Lower lobe of right lung (tissue), 2 donors: Measurements from ENCODE around the gene CTSW. TPM values are rescaled to one million over a fixed set of nuclear protein-coding genes. Genes with fewer than 3 reads are reported as not detected.

ENCODE experiments used
- ATAC-seq, 2 donors: fragments of 200-7000 bp; cut with Tn5 transposase; one replicate each; pipeline ENCODE4 v1.9.1; 2020 to 2022; ENCODE audit warnings: mild to moderate bottlenecking in 2 of 2, moderate library complexity in 2 of 2
- DNase-seq: peaks from one replicate; pipeline ENCODE4 v3.0.0-alpha.2; 2020
- H3K27ac ChIP-seq: fragments of 200-600 bp; one replicate; pipeline ENCODE4 v1.8.0; 2022
- H3K27me3 ChIP-seq: fragments of 200-600 bp; one replicate; pipeline ENCODE4 v1.8.0; 2022; ENCODE audit warnings: low read depth
- H3K36me3 ChIP-seq: fragments of 200-600 bp; one replicate; pipeline ENCODE4 v1.8.0; 2022; ENCODE audit warnings: mild to moderate bottlenecking
- H3K4me1 ChIP-seq: fragments of 200-600 bp; one replicate; pipeline ENCODE4 v1.8.0; 2022
- H3K4me3 ChIP-seq: fragments of 200-600 bp; one replicate; pipeline ENCODE4 v1.8.0; 2022; ENCODE audit warnings: mild to moderate bottlenecking
- H3K9me3 ChIP-seq: fragments of 200-600 bp; one replicate; pipeline ENCODE4 v1.8.0; 2022
- CTCF ChIP-seq: fragments of 200-600 bp; IDR thresholded peaks from one replicate; pipeline ENCODE4 v1.8.0; 2022; ENCODE audit warnings: antibody characterized with exemption, mild to moderate bottlenecking
- intact Hi-C: fragments of 100-400 bp; cut with DNase I; formaldehyde crosslinking; loops from one replicate; pipeline ENCODE4 v1.11.0; 2022
- total RNA-seq: library from RNA; stranded (reverse); fragmentation: NEBNext Ultra II Directional; extraction: Animal tissue kit (Norgen Biotek cat#: 25700); gene quantifications from one replicate; pipeline ENCODE4 v1.2.1, GENCODE V29; 2021
- donor health status: DM: no; HTN: yes; CAD: no; lungs with severe emphysema.

The CTSW gene
- total RNA-seq, 1 donor from 2014 or later: 20.6 TPM

DNA sequence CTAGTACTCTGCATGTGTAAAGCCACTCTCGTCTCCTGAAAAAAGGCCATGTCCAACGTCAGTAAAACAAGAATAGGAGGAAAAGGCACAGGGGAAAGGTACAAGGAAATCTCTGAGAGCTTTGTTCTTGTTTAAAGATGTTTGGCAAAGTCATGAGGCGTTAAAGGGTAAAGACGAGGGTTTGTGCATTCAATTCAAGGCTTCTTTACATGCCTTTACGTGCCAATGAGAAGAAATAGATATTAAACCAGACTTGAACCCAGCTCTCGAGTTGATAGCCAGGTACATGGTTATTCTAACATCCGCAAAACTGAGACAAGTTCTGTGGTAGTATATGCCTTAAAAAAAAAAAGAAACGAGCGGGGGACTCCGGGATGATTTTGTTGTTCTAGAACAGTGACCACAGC, 21.0 kb upstream of the CTSW start:
- Histone ChIP-seq H3K36me3 (peaks cover 49% of the 10 kb centered on the region), H3K27ac (peak overlapping the region; percentile 98), H3K4me3 (peak overlapping the region; percentile 92), H3K9me3 (no peaks in the 10 kb centered on the region), H3K27me3 (no peaks in the 10 kb centered on the region), H3K4me1 (peaks cover 55% of the 10 kb centered on the region)
- DNase-seq: no peak
- intact Hi-C loops: no loop called here
- TF ChIP-seq CTCF: no peak
- no peak for ATAC-seq

GRCh38 chr11:65859095-65859811, 20.4 kb upstream of the CTSW start:
- ATAC-seq: peak; percentile 82 to 86
- peak overlapping the region; percentile 98 for H3K27ac ChIP-seq
- H3K4me3 ChIP-seq: peak overlapping the region; percentile 92
- TF ChIP-seq CTCF: peak; percentile 37
- peak; percentile 100 for DNase-seq
- H3K4me1 ChIP-seq: peaks cover 55% of the 10 kb centered on the region
- H3K9me3 ChIP-seq: no peaks in the 10 kb centered on the region
- no peaks in the 10 kb centered on the region for H3K27me3 ChIP-seq
- H3K36me3 ChIP-seq: peaks cover 49% of the 10 kb centered on the region
- intact Hi-C loops: no loop called here

GRCh38 chr11:65859812-65860277, 19.8 kb upstream of the CTSW start:
- H3K4me3 ChIP-seq: peak overlapping the region; percentile 92
- intact Hi-C loops: no loop called here
- DNase-seq: no peak
- H3K4me1 ChIP-seq: peaks cover 55% of the 10 kb centered on the region
- H3K27me3 ChIP-seq: no peaks in the 10 kb centered on the region
- H3K9me3 ChIP-seq: no peaks in the 10 kb centered on the region
- H3K27ac ChIP-seq: peak overlapping the region; percentile 98
- no peak for ATAC-seq
- H3K36me3 ChIP-seq: peaks cover 49% of the 10 kb centered on the region
- TF ChIP-seq CTCF: no peak

- H3K9me3 ChIP-seq: no peaks in the 10 kb centered on the region
- intact Hi-C loops: no loop called here
- H3K27ac ChIP-seq: peak within 1 kb of the TSS; percentile 98
- peak; percentile 79 to 82 for ATAC-seq
- peaks cover 49% of the 10 kb centered on the region for H3K4me1 ChIP-seq
- no peaks in the 10 kb centered on the region for H3K27me3 ChIP-seq
- peaks cover 49% of the 10 kb centered on the region for H3K36me3 ChIP-seq
- peak; percentile 97 for DNase-seq
- peak within 1 kb of the TSS; percentile 92 for H3K4me3 ChIP-seq
- TF ChIP-seq CTCF: peak; percentile 86
These were observed 19.1 kb upstream of the CTSW start, which contains the start of gene MUS81 for GRCh38 chr11:65860278-65861164. TSS of gene MUS81 (plus strand) at chr11:65860433. CDS start at chr11:65860754, 321 bp downstream.

DNA sequence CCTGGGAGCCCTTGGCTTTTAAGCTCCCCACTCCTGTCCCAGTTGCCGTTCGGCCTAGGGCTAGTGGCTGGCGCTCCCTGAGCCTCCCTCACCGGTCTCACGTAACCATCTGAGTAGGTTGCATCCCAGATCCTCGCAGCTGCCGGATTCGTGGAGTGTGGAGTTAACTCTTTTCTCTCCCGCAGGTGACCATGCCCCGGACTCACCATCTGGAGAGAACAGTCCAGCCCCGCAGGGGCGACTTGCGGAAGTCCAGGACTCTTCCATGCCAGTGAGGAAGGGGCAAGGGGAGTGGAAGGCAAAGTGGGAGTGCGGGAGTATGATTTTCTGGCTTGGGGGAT, 18.5 kb upstream of the CTSW start:
- Histone ChIP-seq H3K4me3 (peak overlapping the region; percentile 92), H3K9me3 (no peaks in the 10 kb centered on the region), H3K36me3 (peaks cover 49% of the 10 kb centered on the region), H3K27me3 (no peaks in the 10 kb centered on the region), H3K4me1 (peaks cover 43% of the 10 kb centered on the region), H3K27ac (peak overlapping the region; percentile 98)
- DNase-seq (no peak), ATAC-seq (no peak)
- no peak for TF ChIP-seq CTCF
- intact Hi-C loops: no loop called here
